Neural crest cell (in vitro differentiated cells): ENCODE data around the gene TENT5A. TPM values are rescaled to one million over a fixed set of nuclear protein-coding genes. Genes with fewer than 3 reads are reported as not detected.

Experiments used
- DNase-seq: peaks from one replicate; pipeline ENCODE4 v3.0.0; 2021; ENCODE audit warnings: low read depth, mixed read lengths, low spot score
- H3K27ac Mint-ChIP-seq: one replicate; pipeline ENCODE4 v1.8.0; 2021; ENCODE audit warnings: mild to moderate bottlenecking, mixed read lengths; ENCODE audit not compliant: unreplicated experiment
- H3K27me3 Mint-ChIP-seq: 2 replicates; pipeline ENCODE4 v1.8.0; 2021; ENCODE audit warnings: low read depth, mild to moderate bottlenecking, mixed read lengths
- H3K36me3 Mint-ChIP-seq: 2 replicates; pipeline ENCODE4 v1.8.0; 2021; ENCODE audit warnings: low read depth, mild to moderate bottlenecking, mixed read lengths
- H3K4me1 Mint-ChIP-seq: 2 replicates; pipeline ENCODE4 v1.8.0; 2021; ENCODE audit warnings: mixed read lengths
- H3K4me3 Mint-ChIP-seq: one replicate; pipeline ENCODE4 v1.8.0; 2021; ENCODE audit warnings: mild to moderate bottlenecking, mixed read lengths
- H3K9me3 Mint-ChIP-seq: 2 replicates; pipeline ENCODE4 v1.8.0; 2021; ENCODE audit warnings: mixed read lengths
- total RNA-seq: library from RNA; stranded (reverse); gene quantifications from 2 replicates; pipeline ENCODE4 v1.2.1, GENCODE V29; 2021
- TF ChIP-seq, protein P1 (sequence below): fragments of 200-600 bp; sonication (generic); conservative IDR thresholded peaks from 2 replicates; pipeline ENCODE4 v1.5.0; 2021; ENCODE audit warnings: antibody characterized with exemption, mild to moderate bottlenecking

The TENT5A gene
- total RNA-seq, 1 donor from 2014 or later = 4.6 TPM

GRCh38 chr6:81750681-81751387 lies 1.6 kb downstream of the TENT5A start:
- no peak for DNase-seq
- H3K4me1 Mint-ChIP-seq = peaks cover 27% of the 10 kb centered on the region
- TF ChIP-seq, protein P1, sequence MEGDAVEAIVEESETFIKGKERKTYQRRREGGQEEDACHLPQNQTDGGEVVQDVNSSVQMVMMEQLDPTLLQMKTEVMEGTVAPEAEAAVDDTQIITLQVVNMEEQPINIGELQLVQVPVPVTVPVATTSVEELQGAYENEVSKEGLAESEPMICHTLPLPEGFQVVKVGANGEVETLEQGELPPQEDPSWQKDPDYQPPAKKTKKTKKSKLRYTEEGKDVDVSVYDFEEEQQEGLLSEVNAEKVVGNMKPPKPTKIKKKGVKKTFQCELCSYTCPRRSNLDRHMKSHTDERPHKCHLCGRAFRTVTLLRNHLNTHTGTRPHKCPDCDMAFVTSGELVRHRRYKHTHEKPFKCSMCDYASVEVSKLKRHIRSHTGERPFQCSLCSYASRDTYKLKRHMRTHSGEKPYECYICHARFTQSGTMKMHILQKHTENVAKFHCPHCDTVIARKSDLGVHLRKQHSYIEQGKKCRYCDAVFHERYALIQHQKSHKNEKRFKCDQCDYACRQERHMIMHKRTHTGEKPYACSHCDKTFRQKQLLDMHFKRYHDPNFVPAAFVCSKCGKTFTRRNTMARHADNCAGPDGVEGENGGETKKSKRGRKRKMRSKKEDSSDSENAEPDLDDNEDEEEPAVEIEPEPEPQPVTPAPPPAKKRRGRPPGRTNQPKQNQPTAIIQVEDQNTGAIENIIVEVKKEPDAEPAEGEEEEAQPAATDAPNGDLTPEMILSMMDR = no peak
- peak overlapping the region; percentile 97 for H3K4me3 Mint-ChIP-seq
- H3K9me3 Mint-ChIP-seq = no peaks in the 10 kb centered on the region
- peaks cover 10% of the 10 kb centered on the region for H3K27me3 Mint-ChIP-seq
- no peak overlapping the region for H3K27ac Mint-ChIP-seq
- H3K36me3 Mint-ChIP-seq = no peaks in the 10 kb centered on the region

DNA sequence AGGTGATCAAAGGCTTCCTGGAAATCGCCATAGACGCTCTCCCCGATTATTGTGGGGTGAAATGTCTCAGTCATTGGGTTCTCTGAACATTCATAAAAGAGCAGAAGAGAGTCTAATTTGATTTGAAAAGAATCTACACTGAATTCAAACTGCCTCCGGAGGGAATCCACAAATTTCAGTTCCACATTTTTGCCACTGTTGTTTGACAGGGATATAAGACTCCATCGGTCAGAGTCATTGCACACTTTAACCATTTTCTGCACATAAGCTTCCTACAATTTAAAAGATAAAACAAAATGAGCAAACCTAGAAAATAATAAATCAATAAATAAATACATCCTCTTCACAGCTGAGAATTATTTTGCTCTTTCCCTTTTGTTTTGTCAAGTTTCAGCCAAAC lies 2.3 kb downstream of the TENT5A start:
- Mint-ChIP-seq H3K9me3 (no peaks in the 10 kb centered on the region), H3K4me3 (peak overlapping the region; percentile 97), H3K27ac (no peak overlapping the region), H3K27me3 (peaks cover 10% of the 10 kb centered on the region), H3K36me3 (peaks cover under 1% of the 10 kb centered on the region), H3K4me1 (peaks cover 29% of the 10 kb centered on the region)
- TF ChIP-seq, protein P1 = no peak
- no peak for DNase-seq

DNA sequence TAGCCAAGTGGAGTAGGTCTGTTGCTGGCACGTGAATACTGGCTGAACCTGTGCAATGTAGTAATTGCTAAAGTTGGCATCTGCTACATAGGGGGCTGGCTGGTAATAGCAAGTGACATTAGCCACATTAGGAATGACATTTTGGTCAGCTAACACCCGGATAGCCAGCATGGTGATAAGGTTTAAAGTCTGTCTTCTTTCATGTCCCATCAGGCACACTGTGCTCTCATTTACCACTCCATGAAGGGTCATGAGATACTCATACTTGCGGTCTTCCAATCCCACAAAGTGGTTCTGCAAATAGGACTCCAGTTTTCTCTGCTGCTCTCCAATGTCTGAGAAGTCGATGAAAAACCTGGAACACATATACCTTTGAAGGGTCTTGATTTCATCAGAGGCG lies 2.8 kb downstream of the TENT5A start:
- Mint-ChIP-seq H3K9me3 (no peaks in the 10 kb centered on the region), H3K27me3 (peaks cover 10% of the 10 kb centered on the region), H3K36me3 (peaks cover 2% of the 10 kb centered on the region), H3K4me3 (peak overlapping the region; percentile 97), H3K4me1 (peaks cover 31% of the 10 kb centered on the region), H3K27ac (no peak overlapping the region)
- DNase-seq = no peak
- TF ChIP-seq, protein P1 = no peak

- TF ChIP-seq, protein P1 = no peak
- Mint-ChIP-seq H3K4me1 (peaks cover 27% of the 10 kb centered on the region), H3K36me3 (peaks cover 2% of the 10 kb centered on the region), H3K4me3 (peak overlapping the region; percentile 97), H3K27me3 (peaks cover 10% of the 10 kb centered on the region), H3K27ac (no peak overlapping the region), H3K9me3 (no peaks in the 10 kb centered on the region)
- no peak for DNase-seq
Measured at GRCh38 chr6:81748994-81749393, 3.5 kb downstream of the TENT5A start.

DNA sequence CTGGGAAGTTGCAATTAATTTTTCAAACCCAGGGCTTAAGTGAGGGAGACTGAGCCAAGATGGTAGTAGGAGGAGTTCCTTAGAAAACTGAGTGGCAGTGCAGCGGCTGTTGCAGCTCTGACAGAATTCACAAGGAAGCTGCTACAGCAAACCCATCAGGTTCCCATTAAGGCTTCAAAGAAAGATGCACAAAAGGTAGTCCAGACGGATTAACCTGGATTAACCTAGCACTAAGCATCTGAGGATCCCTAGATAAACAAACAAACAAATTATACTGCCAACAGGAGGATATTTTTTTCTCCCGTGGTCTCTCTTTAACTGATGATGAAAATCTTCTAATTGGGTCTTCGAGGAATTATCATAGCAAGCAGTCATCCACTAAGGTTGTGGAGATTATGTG lies 5.2 kb downstream of the TENT5A start:
- Mint-ChIP-seq H3K4me3 (no peak overlapping the region), H3K27me3 (peaks cover 7% of the 10 kb centered on the region)
- TF ChIP-seq, protein P1 = no peak

More for the DNA sequence above, 5.2 kb downstream of the TENT5A start:
- peaks cover 20% of the 10 kb centered on the region for H3K4me1 Mint-ChIP-seq
- peaks cover 2% of the 10 kb centered on the region for H3K36me3 Mint-ChIP-seq
- no peak for DNase-seq
- peaks cover 2% of the 10 kb centered on the region for H3K9me3 Mint-ChIP-seq
- no peak overlapping the region for H3K27ac Mint-ChIP-seq
